HG03342 (cell line): ENCODE measurements around the gene NAA15.
"Not testable (repeated sequence)": the region's sequence is repeated elsewhere in the genome, so short reads cannot be mapped to it uniquely, and the experiment has no call there.

ENCODE experiments used
- ATAC-seq: cut with Tn5 transposase; IDR thresholded peaks from one replicate; pipeline ENCODE4 v1.9.1; 2021; ENCODE audit warnings: mild to moderate bottlenecking, moderate library complexity; ENCODE audit not compliant: unreplicated experiment

NAA15 gene

DNA sequence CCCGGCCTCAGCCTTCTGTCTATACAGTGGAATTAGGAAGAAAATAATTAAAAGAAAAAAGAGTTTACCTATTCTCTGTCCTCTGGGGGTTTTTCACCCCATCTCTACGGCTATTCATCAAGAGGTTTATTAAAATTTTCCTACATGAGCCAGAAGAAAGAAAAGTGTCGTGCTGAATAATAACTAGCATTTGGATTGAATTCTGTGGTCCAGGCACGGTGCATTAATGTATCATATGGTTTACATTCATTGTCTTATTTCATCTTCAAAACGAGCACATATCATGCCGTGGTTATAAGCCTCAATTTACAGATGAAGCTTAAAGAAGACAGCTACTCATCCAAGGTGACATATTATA is 5.4 kb upstream of the NAA15 start:
- ATAC-seq, result no peak

GRCh38 chr4:139297001-139297410 is 4.3 kb upstream of the NAA15 start:
- ATAC-seq, result no peak

GRCh38 chr4:139299536-139299935 is 1.8 kb upstream of the NAA15 start:
- no peak for ATAC-seq

DNA sequence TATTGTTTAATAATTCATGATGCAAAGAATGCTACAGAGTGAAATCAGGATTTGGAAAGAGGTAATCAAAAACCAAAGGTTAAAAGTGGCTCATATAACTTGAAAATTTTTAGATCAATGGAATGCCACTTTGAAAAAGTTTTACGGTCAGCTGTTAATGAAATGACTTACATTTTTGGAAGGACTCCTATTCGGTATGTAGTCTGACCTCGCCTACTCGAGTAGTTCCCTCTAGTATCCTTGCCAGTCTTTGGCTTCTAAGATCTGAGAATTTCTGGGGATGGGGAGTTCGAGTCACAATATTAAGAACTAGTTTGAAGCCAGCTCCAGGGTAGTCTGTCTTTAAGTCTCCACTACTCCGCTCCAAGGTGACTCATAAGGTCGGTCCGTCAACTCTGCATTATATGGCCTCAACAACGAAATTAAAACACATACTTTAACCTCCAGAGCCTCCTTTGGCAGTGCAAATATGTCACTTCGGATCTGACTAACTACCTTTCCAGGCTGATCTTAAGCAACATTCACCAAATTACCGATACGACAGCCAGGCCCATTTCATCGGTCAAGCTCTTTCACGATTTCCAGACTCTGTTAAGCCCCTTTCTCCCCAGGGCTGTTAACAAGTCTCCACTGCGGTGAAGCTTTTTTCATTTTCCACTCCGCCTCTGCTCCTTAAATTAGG is 733 bp upstream of the NAA15 start:
- ATAC-seq, result peak; percentile 8

GRCh38 chr4:139301821-139302611 is 711 bp downstream of the NAA15 start, which contains the start of gene NDUFC1:
Gene NDUFC1 (minus strand): TSS chr4:139302477. CDS start chr4:139295798, 6,679 bp downstream.
- peak; percentile 37 for ATAC-seq

- ATAC-seq, result no peak
These were observed 3.6 kb downstream of the NAA15 start for GRCh38 chr4:139304920-139305319.

DNA sequence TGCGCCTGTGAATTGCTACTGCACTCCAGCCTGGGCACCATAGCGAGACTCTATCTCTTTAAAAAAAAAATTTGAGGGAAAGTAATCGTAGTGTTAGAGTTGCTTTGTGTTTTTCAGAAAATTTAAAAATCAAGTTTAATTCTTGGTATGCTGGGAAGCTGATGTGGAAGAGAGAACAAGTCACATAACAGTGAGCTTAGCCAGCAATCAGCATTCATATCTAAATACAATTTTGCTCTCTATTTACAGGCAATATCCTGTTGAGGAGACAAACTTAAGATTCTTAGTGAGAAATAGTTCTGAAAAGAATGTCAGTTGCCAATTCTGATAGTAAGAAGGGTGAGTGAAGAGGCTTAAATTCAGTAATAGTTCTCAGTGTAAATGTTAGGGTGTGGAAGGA is 10.6 kb downstream of the NAA15 start:
- no peak for ATAC-seq

GRCh38 chr4:139312552-139313332 is 11.4 kb downstream of the NAA15 start:
- ATAC-seq, result no peak

- not testable (repeated sequence) for ATAC-seq
These were observed 12.1 kb downstream of the NAA15 start for GRCh38 chr4:139313414-139313813.

- no peak for ATAC-seq
These were observed 12.9 kb downstream of the NAA15 start for GRCh38 chr4:139314047-139314800.

DNA sequence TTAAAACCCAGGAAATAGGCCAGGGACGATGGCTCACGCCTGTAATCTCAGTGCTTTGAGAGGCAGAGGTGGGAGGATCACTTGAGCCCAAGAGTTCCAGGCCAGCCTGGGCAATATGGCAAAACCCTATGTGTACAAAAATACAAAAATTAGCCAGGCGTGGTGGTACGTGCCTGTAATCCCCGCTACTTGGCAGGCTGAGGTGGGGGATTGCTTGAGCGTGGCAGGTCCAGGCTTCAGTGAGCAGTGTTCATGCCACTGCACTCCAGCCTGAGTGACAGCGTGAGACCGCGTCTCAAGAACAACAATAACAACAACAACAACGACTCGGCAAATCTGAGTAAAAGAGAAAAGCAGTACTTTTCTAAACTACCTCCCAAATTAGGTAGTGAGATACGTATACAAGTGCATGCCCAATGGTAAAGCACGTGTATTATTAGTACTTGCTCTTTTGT is 13.9 kb downstream of the NAA15 start:
- peak; percentile 81 for ATAC-seq

DNA sequence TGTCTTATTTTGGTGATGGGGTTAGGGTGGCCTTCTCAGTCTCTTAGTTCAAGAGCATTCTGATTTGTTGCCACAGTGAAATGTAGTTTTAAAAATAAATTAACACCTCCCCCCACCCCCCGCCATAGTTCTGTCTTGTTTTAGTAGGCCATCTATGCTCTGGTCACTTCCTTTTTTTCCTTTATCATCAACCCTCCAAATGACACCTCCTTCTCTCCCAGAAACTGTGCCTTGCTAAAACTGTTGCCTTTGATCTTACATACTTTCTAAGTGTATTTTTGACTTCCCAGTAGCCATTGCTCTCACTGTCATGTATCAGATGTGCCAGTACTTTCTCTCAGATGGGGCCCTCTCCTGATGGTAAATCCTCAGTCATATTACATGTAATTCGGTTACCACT is 15.4 kb downstream of the NAA15 start:
- ATAC-seq, result no peak

- no peak for ATAC-seq
These were observed 16.3 kb downstream of the NAA15 start for GRCh38 chr4:139317635-139318034.

GRCh38 chr4:139319571-139319970 is 18.3 kb downstream of the NAA15 start:
- ATAC-seq, result no peak

GRCh38 chr4:139322070-139322469 is 20.8 kb downstream of the NAA15 start:
- not testable (repeated sequence) for ATAC-seq

GRCh38 chr4:139322541-139322940 is 21.2 kb downstream of the NAA15 start:
- ATAC-seq, result not testable (repeated sequence)

DNA sequence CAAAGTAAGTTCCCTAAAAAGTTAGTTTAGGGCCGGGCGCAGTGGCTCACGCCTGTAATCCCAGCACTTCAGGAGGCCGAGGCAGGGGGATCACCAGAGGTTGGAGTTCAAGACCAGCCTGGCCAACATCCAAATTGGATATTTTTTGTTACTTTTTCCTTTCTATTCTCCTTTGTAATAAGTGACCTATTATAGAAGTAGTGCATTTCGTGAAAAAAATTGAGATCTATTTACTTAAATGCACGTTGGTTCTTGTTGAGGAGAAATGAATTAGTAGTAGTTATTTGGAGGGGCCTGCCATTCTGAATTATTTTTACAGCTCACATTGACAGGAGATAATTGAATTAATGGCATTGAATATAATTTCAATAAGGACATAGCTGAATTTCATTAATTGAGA is 23.3 kb downstream of the NAA15 start:
- no peak for ATAC-seq

- ATAC-seq, result no peak
These were observed 28.4 kb downstream of the NAA15 start for GRCh38 chr4:139329665-139330200.

- ATAC-seq, result no peak
These were observed 29.0 kb downstream of the NAA15 start for GRCh38 chr4:139330283-139330682.

- no peak for ATAC-seq
These were observed 29.9 kb downstream of the NAA15 start for GRCh38 chr4:139331185-139331584.
